Stimulated activated CD8-positive, alpha-beta memory T cell treated with anti-CD3 and anti-CD28 coated beads, Interleukin-7, amount 100 ng/mL, for 4 hours (primary cell): ENCODE measurements around the gene PPM1F.
"Not testable (repeated sequence)": the region's sequence is repeated elsewhere in the genome, so short reads cannot be mapped to it uniquely, and the experiment has no call there.

Experiments
- DNase-seq, 2 donors: peaks; one replicate each; pipeline ENCODE4 v3.0.0-alpha.2; 2020; ENCODE audit warnings: low read depth in 2 of 2

The PPM1F gene

GRCh38 chr22:21942407-21943343 is 10.0 kb downstream of the PPM1F start:
- no peak for DNase-seq

- no peak for DNase-seq
Observed at GRCh38 chr22:21941921-21942320, 10.7 kb downstream of the PPM1F start.

GRCh38 chr22:21940521-21940920 is 12.1 kb downstream of the PPM1F start:
- no peak for DNase-seq

- DNase-seq = not testable (repeated sequence)
Observed at GRCh38 chr22:21939935-21940334, 12.7 kb downstream of the PPM1F start.

GRCh38 chr22:21939461-21939913 is 13.2 kb downstream of the PPM1F start:
- no peak for DNase-seq

GRCh38 chr22:21938906-21939305 is 13.7 kb downstream of the PPM1F start:
- DNase-seq = no peak

- peak; percentile 79 to 80 for DNase-seq
Observed at GRCh38 chr22:21938071-21938822, 14.4 kb downstream of the PPM1F start.

- no peak for DNase-seq
Observed at GRCh38 chr22:21937821-21938070, 14.9 kb downstream of the PPM1F start.

GRCh38 chr22:21937041-21937820 is 15.4 kb downstream of the PPM1F start:
- no peak for DNase-seq

GRCh38 chr22:21936151-21936775 is 16.4 kb downstream of the PPM1F start:
- DNase-seq = no peak

GRCh38 chr22:21933910-21934309 is 18.7 kb downstream of the PPM1F start:
- DNase-seq = no peak

GRCh38 chr22:21933413-21933812 is 19.2 kb downstream of the PPM1F start:
- DNase-seq = no peak

GRCh38 chr22:21932347-21932746 is 20.3 kb downstream of the PPM1F start:
- no peak for DNase-seq

- no peak for DNase-seq
Observed at GRCh38 chr22:21931056-21931455, 21.6 kb downstream of the PPM1F start.

GRCh38 chr22:21929253-21929652 is 23.4 kb downstream of the PPM1F start:
- DNase-seq = no peak

GRCh38 chr22:21928048-21928447 is 24.6 kb downstream of the PPM1F start:
- DNase-seq = no peak

GRCh38 chr22:21927174-21927823 is 25.3 kb downstream of the PPM1F start:
- DNase-seq = no peak

- DNase-seq = no peak
Observed at GRCh38 chr22:21926728-21927127, 25.9 kb downstream of the PPM1F start.

- DNase-seq = no peak
Observed at GRCh38 chr22:21923163-21923561, 29.5 kb downstream of the PPM1F start.

- no peak for DNase-seq
Observed at GRCh38 chr22:21922370-21923162, 30.1 kb downstream of the PPM1F start.
